GM12891 (cell line): Measurements from ENCODE around the gene ADD1.

Source experiments
- POLR2A ChIP-seq: IDR thresholded peaks from 2 replicates; pipeline ENCODE4 v1.6.1; 2011; ENCODE audit warnings: low read depth, low read length, control low read depth
- POLR2AphosphoS5 ChIP-seq: IDR thresholded peaks from 2 replicates; pipeline ENCODE4 v1.6.1; 2011; ENCODE audit warnings: low read depth, low read length, control low read depth
- POU2F2 ChIP-seq: IDR thresholded peaks from 2 replicates; pipeline ENCODE4 v1.6.1; 2011; ENCODE audit warnings: low read depth, mild to moderate bottlenecking, control low read depth, low read length, moderate library complexity

DNA sequence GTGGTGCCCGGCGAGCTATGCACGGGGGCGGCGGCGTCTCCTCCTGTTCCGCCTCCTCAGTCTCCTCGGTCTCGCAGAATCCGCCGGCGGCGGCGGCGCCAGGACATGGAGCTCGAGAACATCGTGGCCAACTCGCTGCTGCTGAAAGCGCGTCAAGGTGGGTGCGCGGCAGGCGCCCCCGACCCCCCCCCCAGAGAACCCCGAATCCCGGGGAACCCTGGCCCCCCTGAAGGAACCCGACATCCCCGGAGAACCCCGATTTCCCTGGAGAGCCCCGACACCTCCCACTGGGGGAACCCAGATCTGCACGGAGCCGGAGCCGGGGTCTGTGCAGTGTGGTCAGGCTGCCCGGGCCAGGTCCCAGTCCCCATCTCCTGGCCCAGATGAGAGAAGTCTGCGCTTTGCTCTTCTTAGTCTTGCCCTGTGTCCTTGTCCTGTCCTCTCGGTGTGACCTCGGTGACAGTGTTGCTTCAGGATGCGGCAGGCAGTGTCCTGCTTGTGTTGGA lies 120.4 kb downstream of the ADD1 start:
- no peak for TF ChIP-seq POLR2A
- TF ChIP-seq POU2F2 = no peak
- no peak for TF ChIP-seq POLR2AphosphoS5
